B cell (primary cell): ENCODE results near the gene GPX2. TPM values are rescaled to one million over a fixed set of nuclear protein-coding genes. Genes with fewer than 3 reads are reported as not detected.
"Not testable (repeated sequence)": the region's sequence is repeated elsewhere in the genome, so short reads cannot be mapped to it uniquely, and the experiment has no call there.

Experiments used
- ATAC-seq: fragments of 200-7000 bp; cut with Tn5 transposase; one replicate; pipeline ENCODE4 v1.10.0; 2021; ENCODE audit warnings: low read depth, mild to moderate bottlenecking, moderate number of reproducible peaks, moderate library complexity
- CTCF ChIA-PET: fragments of 350-600 bp; sonication (Branson Sonifier 250); formaldehyde crosslinking; loops from one replicate; lab custom pipeline; 2021; ENCODE audit warnings: antibody characterized with exemption, inconsistent platforms; lab: Charles Lee
- POLR2A ChIA-PET: fragments of 350-600 bp; sonication (Branson Sonifier 250); formaldehyde crosslinking; loops from one replicate; lab custom pipeline; 2021; ENCODE audit warnings: antibody characterized with exemption; lab: Charles Lee
- DNase-seq: peaks from one replicate; pipeline ENCODE4 v3.0.0; 2013
- H2AFZ ChIP-seq: 2 replicates; pipeline ENCODE4 v1.6.1; 2012; ENCODE audit warnings: mild to moderate bottlenecking, low read depth, low read length; ENCODE audit not compliant: insufficient read depth, poor library complexity, severe bottlenecking
- H3K27ac ChIP-seq, 2 donors: 1 replicate in 1 of 2; 2 replicates in 1 of 2; pipeline ENCODE4 v1.5.1; 2012 to 2013; ENCODE audit warnings: low read length in 2 of 2, mild to moderate bottlenecking in 2 of 2, moderate library complexity in 1 of 2
- H3K27me3 ChIP-seq, 4 experiments: fragments of 200-600 bp in 1 of 4; sonication (generic) in 1 of 4; replicated peaks in 1 of 4; 1 replicate in 2 of 4; 2 replicates in 2 of 4; pipeline versions ENCODE4 v1.6.1 to v1.7.0; 2013 to 2016; ENCODE audit warnings: low read length in 3 of 4, mild to moderate bottlenecking in 2 of 4, mixed read lengths in 1 of 4, moderate library complexity in 1 of 4; ENCODE audit not compliant: insufficient read depth in 4 of 4, control insufficient read depth in 3 of 4; ENCODE audit errors: control extremely low read depth in 1 of 4
- H3K36me3 ChIP-seq, 2 experiments: replicated peaks in 1 of 2; 1 replicate in 1 of 2; 2 replicates in 1 of 2; pipeline versions ENCODE4 v1.6.1 to v1.7.1; 2013; ENCODE audit warnings: low read length in 1 of 2; ENCODE audit not compliant: insufficient read depth in 2 of 2, control insufficient read depth in 1 of 2; ENCODE audit errors: control extremely low read depth in 1 of 2, extremely low read depth in 1 of 2
- H3K4me1 ChIP-seq, 2 donors: fragments of 200-600 bp in 1 of 2; sonication (generic) in 1 of 2; 1 replicate in 1 of 2; 2 replicates in 1 of 2; pipeline versions ENCODE4 v1.5.1 to v1.6.1; 2013 to 2017; ENCODE audit warnings: low read length in 2 of 2; ENCODE audit not compliant: control insufficient read depth in 2 of 2, insufficient read depth in 2 of 2
- H3K4me2 ChIP-seq: replicated peaks from 2 replicates; pipeline ENCODE3; 2012; ENCODE audit warnings: mild to moderate bottlenecking, low read depth, low read length; ENCODE audit not compliant: poor library complexity, severe bottlenecking
- H3K4me3 ChIP-seq, 5 experiments: fragments of 200-600 bp in 1 of 5; sonication (generic) in 1 of 5; 1 replicate in 3 of 5; 2 replicates in 2 of 5; pipeline versions ENCODE4 v1.5.1 to v1.7.0; 2011 to 2016; ENCODE audit warnings: low read length in 4 of 5, mild to moderate bottlenecking in 4 of 5, low read depth in 2 of 5, control low read depth in 1 of 5, moderate library complexity in 1 of 5; ENCODE audit not compliant: insufficient read depth in 1 of 5; ENCODE audit errors: control extremely low read depth in 1 of 5, extremely low read depth in 1 of 5
- H3K79me2 ChIP-seq: fragments of 200-600 bp; sonication (generic); one replicate; pipeline ENCODE4 v1.6.0; 2016; ENCODE audit warnings: low read length; ENCODE audit not compliant: control insufficient read depth, insufficient read depth
- H3K9ac ChIP-seq: fragments of 200-600 bp; sonication (generic); 2 replicates; pipeline ENCODE4 v1.6.1; 2017; ENCODE audit warnings: mild to moderate bottlenecking, low read length, moderate library complexity
- H3K9me3 ChIP-seq, 3 donors: one replicate each; pipeline versions ENCODE4 v1.6.1 to v1.7.1; 2013; ENCODE audit warnings: low read length in 2 of 3; ENCODE audit not compliant: control insufficient read depth in 2 of 3, insufficient read depth in 1 of 3; ENCODE audit errors: control extremely low read depth in 1 of 3
- H4K20me1 ChIP-seq: 2 replicates; pipeline ENCODE4 v1.6.0; 2012; ENCODE audit warnings: mild to moderate bottlenecking, low read length; ENCODE audit not compliant: insufficient read depth, control insufficient read depth, poor library complexity, severe bottlenecking
- H3K27ac Mint-ChIP-seq: one replicate; pipeline ENCODE4 v1.8.0; 2021; ENCODE audit warnings: mixed read lengths
- H3K27me3 Mint-ChIP-seq: one replicate; pipeline ENCODE4 v1.8.0; 2021; ENCODE audit warnings: mixed read lengths
- H3K4me1 Mint-ChIP-seq: one replicate; pipeline ENCODE4 v1.8.0; 2021; ENCODE audit warnings: mixed read lengths
- H3K4me3 Mint-ChIP-seq: one replicate; pipeline ENCODE4 v1.8.0; 2021; ENCODE audit warnings: mixed read lengths
- H3K9me3 Mint-ChIP-seq: one replicate; pipeline ENCODE4 v1.8.0; 2022; ENCODE audit warnings: mixed read lengths; ENCODE audit not compliant: insufficient read depth
- CTCF ChIP-seq: fragments of 200-600 bp; IDR thresholded peaks from one replicate; pipeline ENCODE4 v1.8.0; 2022; ENCODE audit warnings: antibody characterized with exemption, mild to moderate bottlenecking
- EZH2 ChIP-seq: IDR thresholded peaks from 2 replicates; pipeline ENCODE4 v1.6.1; 2012; ENCODE audit warnings: borderline replicate concordance, low read depth, mild to moderate bottlenecking, moderate library complexity, low read length; ENCODE audit not compliant: insufficient read depth, poor library complexity, severe bottlenecking
- WGBS: methylation state at CpG from one replicate; pipeline ENCODE4 v1.1.5; 2013; ENCODE audit warnings: missing lambda C conversion rate; ENCODE audit not compliant: insufficient coverage; 5-methylcytosine and 5-hydroxymethylcytosine counted together
- intact Hi-C: fragments of 100-400 bp; cut with micrococcal nuclease; formaldehyde crosslinking; loops from one replicate; pipeline ENCODE4 v1.10.0; 2022
- polyA plus RNA-seq: library from polyadenylated mRNA; depleted of rRNA; stranded (reverse); fragments of >200 nt; gene quantifications from 2 replicates; pipeline ENCODE4 v1.2.3, GENCODE V29; 2012
- total RNA-seq, 2 donors: library from RNA; stranded (reverse); fragments of 120-200 nt in 1 of 2; gene quantifications; 1 replicate in 1 of 2; 2 replicates in 1 of 2; pipeline versions ENCODE4 v1.2.3 to v1.2.4, GENCODE V29; 2013 to 2022

Gene GPX2
- total and polyA plus RNA-seq, 2 donors (not counting 1 experiment from before 2014, with no cell fraction given), result not detected

- Mint-ChIP-seq H3K4me3 (peak within 1 kb of the TSS; percentile 85), H3K4me1 (peaks cover 40% of the 10 kb centered on the region), H3K27ac (peak within 1 kb of the TSS; percentile 96), H3K9me3 (no peaks in the 10 kb centered on the region), H3K27me3 (peaks cover 13% of the 10 kb centered on the region)
- ChIA-PET POLR2A (interaction anchor here (1.2 kb wide), 2 partner anchors 8 to 10 kb away, joined by 3 read pairs; no protein-coding TSS in a partner anchor), CTCF (interaction anchor here (0.6 to 2.1 kb wide), 5 partner anchors 9 to 91 kb away, joined by 3 to 7 read pairs (median 6); no protein-coding TSS in a partner anchor)
- peaks cover 57% of the 10 kb centered on the region for H3K79me2 ChIP-seq
- H4K20me1 ChIP-seq, result peaks cover 39% of the 10 kb centered on the region
- peak within 1 kb of the TSS; percentile 75 for H3K4me2 ChIP-seq
- no peaks in the 10 kb centered on the region for H3K36me3 ChIP-seq
- TF ChIP-seq EZH2, result no peak
- TF ChIP-seq CTCF, result no peak
- H3K4me3 ChIP-seq, result peak within 1 kb of the TSS; percentile 88 to 100 (median 96)
- peaks cover 17 to 24% of the 10 kb centered on the region in 2 donors for H3K4me1 ChIP-seq
- H3K9me3 ChIP-seq, result no peaks in the 10 kb centered on the region
- peak within 1 kb of the TSS; percentile 89 for H2AFZ ChIP-seq
- H3K27me3 ChIP-seq, result peaks cover 0 to 4% (median 0%) of the 10 kb centered on the region in 4 experiments
- H3K27ac ChIP-seq, result peak within 1 kb of the TSS; percentile 98 to 99
- intact Hi-C loops, result loop anchor here (1.0 to 10.0 kb wide), 8 partner anchors 34 to 1370 kb away; partner anchors contain the start of genes HSPA2, MAX, PPP2R5E and RAB15
- WGBS, result under 1% methylated on average over 47 of the region's 49 CpGs
- ATAC-seq (peak; percentile 97), DNase-seq (peak; percentile 98)
- peak within 1 kb of the TSS; percentile 100 for H3K9ac ChIP-seq
Measured at GRCh38 chr14:64914237-64915028, 28.1 kb downstream of the GPX2 start, which contains the start of gene CHURC1. Gene CHURC1 (plus strand): TSS chr14:64914455. CDS start chr14:64914496, 41 bp downstream.

- Histone ChIP-seq H3K4me2 (peak overlapping the region; percentile 75), H3K27ac (peak overlapping the region; percentile 98 to 99), H3K9ac (peak overlapping the region; percentile 100), H2AFZ (peak overlapping the region; percentile 89), H3K4me3 (peak overlapping the region in 4 of 5 experiments; percentile 93 to 100 (median 98)), H3K79me2 (peaks cover 47% of the 10 kb centered on the region), H4K20me1 (peaks cover 35% of the 10 kb centered on the region), H3K4me1 (peaks cover 17 to 23% of the 10 kb centered on the region in 2 donors)
- H3K9me3 Mint-ChIP-seq, H3K36me3 ChIP-seq, DNase-seq, H3K27me3 ChIP-seq, POLR2A ChIA-PET, ATAC-seq, H3K9me3 ChIP-seq: not testable (repeated sequence)
- no CpG with 5 or more reads among the region's 5 CpGs for WGBS
- peaks cover 35% of the 10 kb centered on the region for H3K4me1 Mint-ChIP-seq
- intact Hi-C loops, result loop anchor here (5.0 to 10.0 kb wide), 3 partner anchors 59 to 1369 kb away; partner anchors contain the start of genes HSPA2, PPP2R5E and RAB15
- H3K27me3 Mint-ChIP-seq, result peaks cover 18% of the 10 kb centered on the region
- peak overlapping the region; percentile 16 for H3K27ac Mint-ChIP-seq
- H3K4me3 Mint-ChIP-seq, result peak overlapping the region; percentile 85
- CTCF ChIA-PET, result interaction anchor here (2.1 kb wide), 1 partner anchor 90 kb away, joined by 6 read pairs; no protein-coding TSS in a partner anchor
Measured at GRCh38 chr14:64913477-64913876, 29.1 kb downstream of the GPX2 start.
